Measurements from ENCODE around the gene SLC2A2.
"Not testable (repeated sequence)": the region's sequence is repeated elsewhere in the genome, so short reads cannot be mapped to it uniquely, and the experiment has no call there.

The SLC2A2 gene

GRCh38 chr3:170985304-170985703 is 41.2 kb downstream of the SLC2A2 start:
- no peak for DNase-seq (ENCODE audit: low read depth)

- DNase-seq (ENCODE audit: low read depth), result no peak
Observed at GRCh38 chr3:170982733-170983132, 43.8 kb downstream of the SLC2A2 start.

GRCh38 chr3:170980399-170980798 is 46.1 kb downstream of the SLC2A2 start:
- DNase-seq (ENCODE audit: low read depth), result no peak

DNA sequence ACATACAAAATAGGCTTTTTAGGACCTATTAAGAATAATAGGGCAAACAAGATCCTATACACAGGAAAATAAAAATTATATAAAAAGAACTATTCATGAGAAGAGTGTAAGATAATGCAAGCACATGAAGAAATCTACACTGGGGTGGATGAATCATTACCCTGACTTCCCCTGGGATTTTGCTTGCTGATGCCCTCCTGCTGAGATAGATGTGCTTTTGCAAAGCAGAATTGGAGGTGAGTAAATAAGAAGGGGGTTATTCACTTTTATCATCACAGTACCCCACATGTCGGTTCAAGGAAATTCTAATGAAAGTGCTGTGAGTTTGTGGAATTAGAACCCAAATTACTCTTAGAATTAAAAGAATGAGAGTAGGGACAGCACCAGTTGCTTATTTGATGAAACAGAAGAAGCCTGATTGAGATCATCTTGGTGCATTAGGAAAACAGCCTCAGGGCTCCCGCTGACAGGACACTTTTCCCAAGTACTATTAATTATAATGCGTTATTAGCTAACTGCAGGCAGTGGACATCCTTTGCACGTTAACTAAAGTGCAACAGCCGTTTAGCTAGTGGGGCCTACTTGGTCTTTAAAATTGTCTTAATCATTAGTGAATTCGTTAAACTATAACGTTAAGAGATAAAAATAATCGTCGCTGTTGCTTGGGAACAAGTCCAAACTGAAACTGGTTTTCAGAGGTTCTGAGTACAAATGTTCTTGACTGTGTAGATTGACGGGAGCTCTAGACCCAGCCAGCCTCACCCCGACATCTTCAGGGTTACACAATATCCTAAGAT is 48.4 kb downstream of the SLC2A2 start:
- no peak for DNase-seq (ENCODE audit: low read depth)

- DNase-seq (ENCODE audit: low read depth), result peak; percentile 24
Observed at GRCh38 chr3:170976190-170976519, 50.4 kb downstream of the SLC2A2 start.

DNA sequence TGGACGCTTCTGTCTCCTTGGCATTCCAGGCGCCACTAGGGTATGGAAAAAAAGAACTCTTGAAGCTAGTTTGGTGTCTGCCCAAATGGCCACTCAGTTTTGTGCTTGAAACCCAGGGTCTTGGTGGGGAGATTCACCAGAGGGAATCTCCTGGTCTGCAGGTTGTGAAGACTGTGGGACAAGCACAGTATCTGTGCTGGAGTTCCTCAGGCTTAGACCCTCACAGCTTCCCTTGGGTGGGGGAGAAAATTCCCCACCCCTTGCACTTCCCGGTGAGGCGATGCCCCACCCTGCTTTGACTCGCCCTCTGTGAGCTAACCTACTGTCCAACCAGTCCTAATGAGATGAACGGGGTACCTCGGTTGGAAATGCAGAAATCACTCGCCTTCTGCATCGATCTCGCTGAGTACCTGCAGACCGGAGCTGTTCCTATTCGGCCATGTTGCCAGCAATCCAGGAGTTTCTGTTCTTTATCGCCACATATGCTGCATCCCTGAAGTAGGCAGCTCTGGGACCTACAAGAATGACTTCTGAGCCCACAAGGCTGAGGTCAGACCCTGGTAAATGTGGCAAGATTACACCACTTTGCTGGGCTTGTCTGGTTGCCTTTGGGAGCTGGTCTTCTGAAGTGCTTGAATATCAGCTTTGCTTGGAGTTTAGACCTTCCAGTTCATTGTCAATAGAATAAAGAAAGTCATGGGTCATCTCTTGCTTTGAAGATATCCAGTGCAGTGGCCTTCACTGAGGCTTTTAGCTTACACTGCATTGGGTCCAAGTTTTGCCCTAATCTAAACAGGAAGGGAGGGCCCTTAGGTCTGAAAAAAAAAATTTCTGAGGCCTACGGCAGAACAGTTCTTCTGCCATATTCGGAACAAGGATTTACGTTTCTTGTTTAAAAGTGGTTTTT is 51.0 kb downstream of the SLC2A2 start:
- no peak for DNase-seq (ENCODE audit: low read depth)

- no peak for DNase-seq (ENCODE audit: low read depth)
Observed at GRCh38 chr3:170974872-170975271, 51.6 kb downstream of the SLC2A2 start.

GRCh38 chr3:170972917-170973316 is 53.6 kb downstream of the SLC2A2 start:
- not testable (repeated sequence) for DNase-seq (ENCODE audit: low read depth)

- DNase-seq (ENCODE audit: low read depth), result no peak
Observed at GRCh38 chr3:170967126-170967525, 59.4 kb downstream of the SLC2A2 start.

DNA sequence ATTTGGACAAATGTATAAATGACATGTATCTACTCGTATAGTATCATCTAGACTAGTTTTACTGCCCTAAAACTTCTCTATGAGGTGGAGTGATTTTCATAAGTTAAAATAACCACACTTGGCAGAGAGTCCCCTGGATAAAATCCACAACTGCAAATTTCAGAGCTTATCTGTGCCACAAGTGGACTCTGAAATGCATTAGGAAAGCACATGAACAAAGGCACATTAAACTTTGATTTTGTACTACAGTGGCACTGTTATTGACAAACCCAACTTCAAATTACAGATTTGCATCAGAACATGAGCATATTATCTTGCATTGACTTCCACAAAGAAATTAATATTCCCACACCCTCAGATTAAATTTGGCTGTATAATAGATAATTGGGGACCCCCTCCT is 60.0 kb downstream of the SLC2A2 start:
- DNase-seq (ENCODE audit: low read depth), result no peak

DNA sequence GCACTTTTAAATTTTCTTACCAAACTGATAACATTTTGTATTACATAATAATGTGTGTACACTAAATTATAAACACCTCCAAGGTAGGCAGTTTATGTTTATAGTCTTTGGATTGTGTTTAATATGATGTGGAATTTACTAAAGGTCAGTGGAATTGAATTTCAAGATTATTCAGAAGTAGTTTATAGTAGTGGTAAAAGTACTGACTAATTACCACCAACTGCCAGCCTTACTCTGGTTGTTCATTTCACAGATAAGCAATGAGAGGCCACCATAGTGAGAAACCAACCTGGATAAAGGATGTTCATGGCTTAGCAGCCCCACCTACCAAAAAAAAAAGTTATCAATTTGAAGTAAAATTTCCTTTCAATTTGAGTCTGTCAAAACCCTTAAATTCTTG is 64.1 kb downstream of the SLC2A2 start:
- no peak for DNase-seq (ENCODE audit: low read depth)

- DNase-seq (ENCODE audit: low read depth), result peak; percentile 20
Observed at GRCh38 chr3:170961616-170962400, 64.7 kb downstream of the SLC2A2 start.

DNA sequence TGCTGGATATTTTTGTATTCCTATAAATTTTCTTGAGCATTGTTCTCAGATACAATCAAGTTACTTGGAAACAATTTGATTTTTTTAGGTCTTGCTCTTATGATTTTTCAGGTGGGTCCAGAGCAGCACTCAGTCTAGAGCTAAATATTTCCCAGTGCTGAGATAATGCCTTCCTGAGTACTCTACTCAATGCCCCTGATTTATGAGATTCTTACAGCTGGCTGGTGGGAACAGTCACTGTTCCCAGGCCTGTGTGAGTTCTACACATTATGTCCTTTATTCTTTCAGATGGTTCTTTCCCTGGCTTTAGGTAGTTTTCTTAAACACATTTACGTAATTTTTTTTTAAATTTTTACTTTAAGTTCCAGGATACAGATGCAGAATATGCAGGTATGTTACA is 67.1 kb downstream of the SLC2A2 start:
- no peak for DNase-seq (ENCODE audit: low read depth)

DNA sequence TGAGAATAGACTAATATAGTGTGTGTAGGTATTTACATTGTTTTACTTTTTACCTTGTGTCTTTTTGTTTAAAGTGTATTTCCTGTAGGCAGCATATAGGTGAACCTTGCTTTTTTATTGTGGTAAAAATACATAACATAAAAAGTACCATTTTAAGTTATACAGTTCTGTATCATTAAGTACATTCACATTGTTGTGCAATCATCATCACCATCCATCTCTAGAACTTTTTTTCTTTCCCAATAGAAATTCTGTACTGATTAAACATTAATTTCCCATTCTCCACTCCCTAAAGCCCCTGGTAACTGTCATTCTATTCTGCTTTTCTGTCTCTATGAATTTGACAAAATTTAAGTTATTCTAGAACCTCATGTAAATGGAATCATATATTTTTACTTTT is 69.9 kb downstream of the SLC2A2 start:
- DNase-seq (ENCODE audit: low read depth), result no peak

- no peak for DNase-seq (ENCODE audit: low read depth)
Observed at GRCh38 chr3:170953736-170954135, 72.8 kb downstream of the SLC2A2 start.

DNA sequence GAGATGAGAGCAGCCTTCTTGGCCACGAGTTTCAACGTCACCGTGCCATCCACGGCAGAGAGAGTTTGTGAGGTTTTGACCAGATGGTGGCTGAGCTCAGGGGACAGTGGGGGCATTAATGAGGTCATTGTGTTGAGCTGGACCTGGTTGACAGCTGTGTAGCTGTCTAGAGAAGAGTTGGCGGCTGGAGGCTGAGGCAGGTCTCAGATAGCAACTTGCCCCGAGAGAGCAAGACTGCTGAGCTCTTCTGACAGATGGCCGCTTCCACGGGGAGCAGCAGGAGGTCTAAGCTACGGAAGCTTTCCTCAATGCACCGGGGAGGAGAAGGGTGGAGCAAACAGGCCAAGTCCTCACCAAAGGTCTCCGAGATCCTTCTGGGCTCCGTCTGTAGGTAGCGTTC is 73.3 kb downstream of the SLC2A2 start:
- no peak for DNase-seq (ENCODE audit: low read depth)

DNA sequence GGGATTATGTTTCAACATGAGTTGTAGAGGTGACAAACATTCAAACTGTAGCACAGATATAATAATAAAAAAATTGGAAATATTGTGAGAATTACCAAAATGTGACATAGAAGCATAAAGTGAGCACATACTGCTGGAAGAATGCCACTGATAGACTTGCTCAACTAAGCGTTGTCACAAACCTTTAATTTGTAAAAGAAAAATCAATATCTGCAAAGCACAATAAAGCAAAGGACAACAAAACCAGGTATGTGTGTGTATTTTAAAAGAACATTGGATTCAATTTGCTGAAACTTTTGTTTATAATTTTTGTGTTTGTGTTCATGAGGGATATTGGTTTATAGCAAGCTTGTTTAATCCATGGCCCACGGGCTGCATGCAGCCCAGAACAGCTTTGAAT is 77.3 kb downstream of the SLC2A2 start:
- DNase-seq (ENCODE audit: low read depth), result no peak

DNA sequence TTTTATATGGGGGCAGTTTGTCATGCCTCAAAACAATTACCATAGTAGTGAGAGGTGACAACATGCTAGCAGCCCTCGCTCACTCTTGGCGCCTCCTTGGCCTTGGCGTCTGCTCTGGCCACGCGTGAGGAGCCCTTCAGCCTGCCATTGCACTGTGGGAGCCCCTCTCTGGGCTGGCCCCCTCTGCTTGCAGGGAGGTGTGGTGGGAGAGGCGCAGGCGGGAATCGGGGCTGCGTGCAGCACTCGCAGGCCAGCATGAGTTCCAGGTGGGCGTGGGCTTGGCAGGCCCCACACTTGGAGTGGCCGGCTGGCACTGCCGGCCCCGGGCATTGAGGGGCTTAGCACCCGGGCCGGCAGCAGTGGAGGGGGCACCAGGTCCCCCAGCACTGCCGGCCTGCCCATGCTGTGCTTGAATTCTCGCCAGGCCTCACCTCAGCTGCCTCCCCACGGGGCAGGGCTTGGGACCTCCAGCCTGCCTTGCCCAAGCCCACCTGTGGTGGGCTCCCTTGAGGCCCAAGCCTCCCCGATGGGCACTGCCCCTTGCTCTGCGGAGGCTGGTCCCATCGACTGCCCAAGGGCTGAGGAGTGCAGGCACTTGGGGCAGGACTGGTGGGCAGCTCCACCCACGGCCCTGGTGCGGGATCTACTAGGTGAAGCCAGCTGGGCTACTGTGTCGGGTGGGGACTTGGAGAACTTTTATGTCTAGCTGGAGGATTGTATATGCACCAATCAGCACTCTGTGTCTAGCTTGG is 79.3 kb downstream of the SLC2A2 start:
- no peak for DNase-seq (ENCODE audit: low read depth)
